Stimulated activated CD8-positive, alpha-beta memory T cell treated with anti-CD3 and anti-CD28 coated beads, Interleukin-15, amount 100 ng/mL, for 24 hours (primary cell): Measurements from ENCODE around the gene WNT10A.
"Not testable (repeated sequence)": the region's sequence is repeated elsewhere in the genome, so short reads cannot be mapped to it uniquely, and the experiment has no call there.

Source experiments
- DNase-seq: peaks from one replicate; pipeline ENCODE4 v3.0.0-alpha.2; 2020; ENCODE audit warnings: low read depth

The WNT10A gene

DNA sequence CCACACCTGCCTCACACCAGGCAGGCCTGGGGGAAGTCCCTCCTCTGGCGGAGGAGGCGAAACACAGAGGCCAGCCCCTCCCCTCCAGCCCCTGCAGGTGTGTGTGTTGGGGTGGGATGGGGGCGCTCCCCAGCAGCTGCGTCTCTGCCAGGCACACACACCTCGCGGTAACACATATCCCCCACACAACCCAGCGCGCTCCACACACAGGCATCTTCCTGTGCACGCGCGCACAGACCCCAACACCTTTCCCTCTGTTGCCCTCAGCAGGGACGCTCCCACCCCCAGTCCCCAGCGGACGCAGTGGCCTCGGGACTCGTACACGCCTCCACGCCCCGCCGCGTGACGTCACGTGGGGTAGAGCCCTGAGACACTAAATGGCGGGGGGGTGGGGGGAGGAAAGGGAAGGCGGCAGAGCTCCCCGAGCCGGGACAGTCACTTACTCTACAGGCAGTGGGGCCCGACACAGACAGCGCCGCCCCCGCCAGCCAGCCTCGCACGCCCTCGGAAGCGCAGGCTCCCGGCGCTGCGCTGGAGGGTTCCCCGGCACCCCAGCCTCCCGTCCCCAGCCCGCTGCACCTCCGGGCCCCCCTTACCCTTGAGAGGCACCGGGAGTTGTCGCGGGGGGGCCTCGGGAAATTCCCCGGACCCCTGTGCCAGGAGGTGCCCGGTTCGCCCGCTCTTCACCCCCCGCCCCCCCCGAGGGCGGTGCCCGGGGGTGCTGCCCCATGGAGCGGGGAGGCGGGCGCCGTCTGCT is at the start of gene WNT10A:
Gene WNT10A (plus strand): TSS at position 751 of the 757 bp plus-strand sequence. CDS start 144 bp downstream, outside the sequence.
- no peak for DNase-seq

DNA sequence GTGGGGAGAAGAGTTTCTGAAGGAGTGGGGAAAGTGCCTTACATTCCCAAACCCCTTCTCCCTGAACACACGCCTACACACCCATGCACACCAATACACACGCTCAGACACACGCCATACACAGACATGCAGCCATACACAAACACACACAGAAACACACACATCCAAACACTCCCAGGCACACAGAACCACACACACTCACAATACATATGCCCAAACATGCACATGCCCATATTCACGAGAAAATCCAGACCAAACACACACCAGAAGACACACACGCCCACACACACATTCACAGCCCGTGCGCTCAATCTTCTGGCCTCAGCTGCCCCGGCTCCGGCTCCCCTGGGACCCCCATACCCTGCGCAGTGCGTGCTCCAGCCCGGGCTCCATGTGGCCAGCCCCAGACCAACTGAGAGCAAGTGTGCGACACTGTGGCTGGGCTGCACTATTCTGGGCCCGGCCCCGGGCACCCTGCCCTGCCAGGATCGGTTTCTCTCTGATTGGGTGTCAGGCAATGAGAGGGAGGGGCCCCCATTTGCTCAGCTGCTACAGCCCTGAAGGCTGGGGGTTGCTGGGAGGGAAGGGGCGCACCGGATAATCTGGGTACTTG is 49.2 kb upstream of the WNT10A start, which contains the start of gene PRKAG3:
Gene PRKAG3 (minus strand): TSS at position 426 of the 613 bp plus-strand sequence.
- no peak for DNase-seq

DNA sequence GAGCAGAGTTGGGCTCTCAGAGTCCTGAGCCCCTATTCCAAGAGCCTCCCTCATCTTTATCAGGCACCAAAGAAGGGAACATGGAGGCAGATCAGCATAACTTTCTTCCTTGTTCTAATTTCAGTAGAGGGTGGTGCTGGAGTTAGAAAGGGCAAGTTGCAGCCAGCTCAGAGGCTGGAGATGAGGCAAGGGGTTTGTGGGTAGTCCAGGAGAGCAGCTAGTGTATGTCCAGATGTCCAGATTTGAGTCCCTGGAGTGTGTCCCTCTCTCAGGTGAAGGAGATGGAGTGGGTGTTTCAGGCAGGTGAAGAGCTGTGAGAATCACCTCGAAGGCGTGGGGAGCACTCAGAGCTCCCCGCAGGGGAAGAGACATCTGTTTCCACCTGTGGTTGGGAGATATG is 48.6 kb upstream of the WNT10A start:
- DNase-seq = no peak

DNA sequence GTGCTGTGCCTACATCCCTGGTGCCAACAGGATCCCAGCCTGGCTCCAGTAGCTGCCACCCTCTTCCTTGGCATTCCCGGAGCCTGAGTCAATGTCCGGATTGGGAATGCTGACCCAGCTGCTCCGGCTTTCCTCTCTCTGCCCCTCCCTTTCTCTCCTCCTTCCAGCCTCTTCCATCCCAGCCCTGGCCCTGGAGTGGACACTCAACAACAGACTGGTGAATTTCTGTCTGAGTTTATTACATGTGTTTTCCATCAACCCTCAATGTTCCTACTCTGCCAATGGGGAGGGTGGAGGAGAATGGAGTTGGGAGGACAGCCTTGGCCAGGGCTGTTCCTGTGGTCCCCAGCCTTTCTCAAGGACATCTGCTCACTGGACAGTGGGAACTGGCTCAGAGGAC is 48.1 kb upstream of the WNT10A start:
- DNase-seq = no peak

DNA sequence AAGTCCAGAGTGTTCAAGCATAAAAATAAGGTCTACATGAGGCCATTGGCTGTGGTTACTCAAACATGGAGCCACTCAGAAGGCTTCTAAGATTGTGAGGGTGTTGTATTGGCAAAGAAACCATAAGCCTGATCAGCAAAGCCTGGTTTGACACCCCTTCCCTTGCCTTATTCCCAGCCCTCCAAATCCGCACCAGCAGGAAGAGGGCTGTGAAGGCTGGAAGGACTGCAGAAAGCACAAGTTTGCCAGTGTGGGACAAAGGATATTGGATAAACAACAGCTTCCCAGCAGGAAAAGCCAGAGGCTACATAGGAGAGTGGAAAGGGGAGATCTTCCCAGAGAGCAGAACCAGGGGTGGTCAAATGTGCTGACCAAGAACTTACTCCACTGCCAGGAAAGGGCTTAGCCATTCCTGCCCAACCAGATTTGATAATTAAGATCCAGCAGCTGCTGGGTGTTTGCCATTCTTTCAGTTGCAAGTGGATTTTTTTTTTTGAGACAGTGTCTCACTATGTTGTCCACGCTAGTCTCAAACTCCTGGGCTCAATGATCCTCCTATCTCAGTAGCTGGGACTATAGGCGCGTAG is 47.5 kb upstream of the WNT10A start:
- no peak for DNase-seq

DNA sequence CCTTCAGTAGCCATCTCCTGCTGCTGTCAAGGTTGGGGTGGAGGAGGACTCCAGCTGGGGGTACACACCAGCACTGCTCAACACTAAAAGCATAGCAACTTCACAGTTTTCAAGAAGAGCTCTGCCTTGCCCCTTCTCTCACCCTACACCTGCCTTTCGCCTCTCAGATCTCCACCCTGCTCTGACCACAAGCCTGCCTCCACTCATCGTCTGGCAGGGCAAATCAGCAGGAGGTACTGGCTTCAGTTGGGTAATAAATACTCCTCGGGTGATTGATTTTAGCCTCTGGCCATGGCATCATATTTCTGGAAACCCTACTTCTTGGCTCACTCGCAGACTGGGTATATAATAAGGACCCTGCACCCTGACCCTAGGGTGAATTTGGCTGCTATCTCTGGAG is 46.0 kb upstream of the WNT10A start:
- no peak for DNase-seq

DNA sequence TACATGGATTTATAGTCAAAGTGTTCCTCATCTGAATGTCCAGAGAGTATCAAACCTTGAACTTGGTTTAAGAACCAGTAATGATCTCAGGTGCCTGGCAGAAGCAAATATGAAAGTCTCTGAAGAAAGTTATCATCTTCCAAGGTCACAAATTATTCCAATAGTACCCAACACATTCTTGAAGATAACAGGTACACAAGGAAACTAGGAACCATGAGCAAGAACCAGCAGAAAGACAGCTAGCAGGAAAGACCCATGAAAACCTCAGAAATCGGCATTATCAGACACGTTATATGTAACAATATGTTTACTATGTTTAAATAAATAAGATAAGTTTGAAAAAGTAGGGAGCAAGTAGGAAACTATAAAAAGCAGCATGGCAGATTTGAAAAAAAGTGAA is 43.2 kb upstream of the WNT10A start:
- DNase-seq = no peak

DNA sequence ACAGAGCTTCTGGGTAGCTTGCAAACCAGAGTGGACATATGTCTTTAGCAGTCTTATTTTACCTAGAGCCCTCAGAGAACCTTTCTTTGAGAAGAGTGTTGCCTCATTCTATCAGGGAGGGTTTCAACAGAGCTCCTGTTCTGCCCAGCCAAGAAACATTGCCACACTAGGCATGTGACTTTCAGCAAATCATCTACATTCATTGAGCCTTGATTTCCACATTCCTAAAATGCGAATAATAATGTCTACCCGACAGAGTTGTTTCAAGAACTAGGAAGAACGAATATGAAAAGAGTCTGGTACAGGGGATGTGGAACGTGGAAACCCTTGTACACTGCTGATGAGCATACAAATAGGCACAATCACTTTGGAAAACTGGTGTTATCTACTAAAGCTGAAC is 41.2 kb upstream of the WNT10A start:
- DNase-seq = no peak

DNA sequence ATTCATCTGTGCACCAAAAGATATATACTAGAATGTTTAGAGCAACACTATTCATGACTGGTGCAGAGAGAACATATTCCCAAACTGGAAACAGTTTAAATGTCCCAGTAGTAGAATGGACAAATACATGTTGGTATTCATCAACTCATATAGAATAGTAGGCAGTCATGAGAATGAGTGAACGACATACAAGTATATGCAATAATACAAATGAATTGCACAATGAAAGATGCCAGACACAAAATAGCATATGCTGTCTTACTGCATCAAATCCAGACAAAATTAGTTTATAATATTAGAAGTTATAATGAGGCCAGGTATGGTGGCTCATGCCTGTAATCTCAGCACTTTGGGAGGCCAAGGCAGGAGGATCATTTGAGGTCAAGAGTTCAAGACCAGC is 40.8 kb upstream of the WNT10A start:
- DNase-seq = no peak

DNA sequence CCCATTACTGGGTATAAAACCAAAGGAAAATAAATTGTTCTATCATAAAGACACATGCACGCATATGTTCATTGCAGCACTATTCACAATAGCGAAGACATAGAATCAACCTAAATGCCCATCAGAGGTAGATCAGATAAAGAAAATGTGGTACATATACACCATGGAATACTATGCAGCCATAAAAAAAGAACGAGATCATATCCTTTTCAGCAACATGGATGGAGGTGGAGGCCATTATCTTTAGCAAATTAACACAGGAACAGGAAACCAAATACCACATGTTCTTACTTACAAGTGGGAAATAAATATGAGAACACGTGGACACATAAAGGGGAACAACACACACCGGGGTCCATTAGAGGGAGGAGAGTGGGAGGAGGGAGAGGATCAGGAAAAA is 36.3 kb upstream of the WNT10A start:
- DNase-seq = not testable (repeated sequence)

DNA sequence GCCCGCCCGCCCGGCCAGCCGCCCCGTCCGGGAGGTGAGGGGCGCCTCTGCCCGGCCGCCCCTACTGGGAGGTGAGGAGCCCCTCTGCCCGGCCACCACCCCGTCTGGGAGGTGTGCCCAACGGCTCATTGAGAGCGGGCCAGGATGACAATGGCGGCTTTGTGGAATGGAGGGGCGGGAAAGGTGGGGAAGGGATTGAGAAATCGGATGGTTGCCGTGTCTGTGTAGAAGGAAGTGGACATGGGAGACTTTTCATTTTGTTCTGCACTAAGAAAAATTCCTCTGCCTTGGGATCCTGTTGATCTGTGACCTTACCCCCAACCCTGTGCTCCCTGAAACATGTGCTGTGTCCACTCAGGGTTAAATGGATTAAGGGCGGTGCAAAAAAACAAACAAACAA is 33.7 kb upstream of the WNT10A start:
- not testable (repeated sequence) for DNase-seq

DNA sequence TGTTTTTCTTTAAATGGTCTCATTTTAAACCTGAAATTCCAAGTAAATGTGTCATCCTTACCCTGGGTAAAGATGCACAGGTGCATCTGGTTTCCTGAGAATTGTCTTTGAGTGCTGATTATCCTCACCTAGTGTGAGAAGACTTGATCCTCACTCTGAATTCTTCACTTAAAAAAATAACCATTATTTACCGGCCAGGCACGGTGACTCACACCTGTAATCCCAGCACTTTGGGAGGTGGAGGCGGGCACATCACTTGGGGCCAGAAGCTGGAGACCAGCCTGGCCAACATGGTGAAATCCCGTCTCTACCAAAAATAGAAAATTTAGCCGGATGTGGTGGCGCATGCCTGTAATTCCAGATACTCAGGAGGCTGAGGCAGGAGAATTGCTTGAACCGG is 30.9 kb upstream of the WNT10A start:
- DNase-seq = no peak

DNA sequence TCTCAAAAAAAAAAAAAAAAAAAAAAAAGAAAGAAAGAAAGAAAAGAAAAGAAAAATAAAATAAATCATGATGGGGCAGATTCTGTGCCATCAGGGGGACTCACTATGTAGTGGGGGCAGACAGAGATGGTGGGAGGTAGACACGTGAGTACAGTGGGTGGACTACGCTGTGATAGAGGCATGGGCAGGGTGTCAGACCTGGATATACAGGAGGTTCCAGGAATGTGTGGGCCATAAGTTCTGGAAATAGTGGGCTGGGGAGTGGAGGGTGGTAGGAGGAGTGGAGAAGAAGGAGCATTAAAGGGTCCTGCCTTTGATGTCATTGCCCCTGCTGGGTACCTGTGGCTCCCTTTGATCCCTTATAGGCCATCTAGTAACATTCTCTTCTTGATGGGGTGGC is 29.9 kb upstream of the WNT10A start:
- no peak for DNase-seq

DNA sequence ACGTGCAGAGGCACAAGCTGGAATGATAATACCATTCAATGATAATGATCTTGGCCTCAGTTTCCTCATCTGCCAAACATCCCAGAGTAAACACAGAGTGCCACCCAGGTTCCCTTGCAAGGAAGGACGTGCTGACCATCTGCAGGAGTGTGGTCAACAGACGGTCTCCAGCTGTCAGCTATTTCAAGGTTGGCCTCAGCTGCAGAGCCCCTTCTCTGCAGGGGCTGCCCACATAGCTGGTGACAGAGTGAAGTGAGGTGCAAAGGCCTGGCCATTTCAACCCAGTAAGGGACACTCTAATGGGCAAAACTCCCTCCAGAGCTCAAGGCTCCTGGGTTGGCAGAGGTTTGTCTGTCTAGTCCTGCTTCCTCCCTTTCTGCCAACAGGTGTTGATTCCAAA is 29.4 kb upstream of the WNT10A start:
- no peak for DNase-seq

DNA sequence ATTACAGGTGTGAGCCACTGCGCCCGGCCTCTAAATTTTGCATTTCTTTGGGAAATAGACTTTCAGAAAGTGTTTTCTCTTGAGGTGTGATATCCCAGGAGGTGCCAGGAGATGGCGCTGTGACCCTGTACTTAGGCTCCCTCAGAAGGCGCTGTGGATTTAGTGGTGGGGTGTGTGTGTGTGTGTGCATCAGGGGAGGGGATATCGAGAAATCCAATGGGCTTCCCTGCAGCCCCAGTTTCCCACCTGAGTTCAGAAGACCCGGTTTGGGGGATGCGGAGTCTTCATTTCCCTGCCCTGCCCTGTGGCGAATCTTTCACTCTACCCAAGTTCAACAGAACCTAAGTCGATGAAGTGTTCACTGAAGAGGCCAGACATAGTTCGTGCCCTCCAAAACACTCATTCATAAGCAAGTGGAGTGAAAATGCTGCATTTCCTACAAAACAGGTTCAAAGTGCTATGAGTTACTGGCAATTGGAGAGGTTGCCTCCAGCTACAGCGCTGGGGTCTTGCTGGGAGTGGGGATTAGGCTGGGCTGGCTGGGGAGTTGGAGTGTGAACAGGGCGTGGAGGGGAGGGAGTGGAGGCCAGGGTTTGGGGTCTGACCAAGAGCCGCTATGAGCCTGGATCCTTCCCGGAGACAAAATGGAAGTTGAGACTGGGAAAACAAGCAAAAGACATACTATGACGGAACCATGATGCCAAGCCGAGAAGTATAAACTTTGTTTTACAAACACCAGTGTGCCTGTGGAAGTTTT is 27.6 kb upstream of the WNT10A start:
- peak; percentile 46 for DNase-seq

DNA sequence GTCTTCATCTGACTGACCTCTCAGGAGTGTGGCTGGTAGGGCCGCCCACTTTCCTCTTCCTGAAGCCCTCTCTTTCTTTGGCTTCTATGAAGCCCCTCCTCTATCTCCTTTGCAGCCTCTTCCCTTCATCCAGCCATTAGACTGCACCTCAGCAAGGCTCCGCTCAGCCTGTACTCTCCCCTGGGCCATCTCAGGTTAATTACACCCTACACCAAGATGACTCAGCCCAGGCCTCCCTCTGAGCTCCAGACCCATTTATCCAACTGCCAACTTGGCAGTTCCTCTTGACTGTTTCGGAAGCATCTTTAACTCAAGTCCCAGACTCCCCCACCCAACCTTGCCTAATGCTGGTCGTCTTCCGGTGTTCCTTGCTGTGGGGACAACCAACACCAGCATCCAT is 26.9 kb upstream of the WNT10A start:
- no peak for DNase-seq

DNA sequence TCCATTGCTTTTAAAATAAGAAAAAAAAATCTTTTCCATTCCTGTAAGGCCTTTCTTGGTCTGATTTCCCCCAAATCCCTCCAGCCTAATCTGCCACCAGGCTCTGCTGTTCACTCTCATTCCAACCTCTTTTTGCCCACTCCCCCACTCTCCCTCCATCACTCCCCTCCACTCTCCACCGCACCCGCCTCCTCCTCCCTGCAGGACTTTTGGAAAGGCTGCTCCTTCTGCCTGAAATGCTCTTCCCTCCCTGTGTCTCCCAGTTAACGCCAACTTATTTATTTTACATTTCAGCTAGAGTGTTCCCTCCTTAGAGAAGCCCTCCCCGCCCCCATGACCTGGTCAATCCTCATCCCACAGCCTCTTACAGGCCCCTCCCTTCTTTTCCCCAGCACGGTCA is 25.8 kb upstream of the WNT10A start:
- DNase-seq = no peak

DNA sequence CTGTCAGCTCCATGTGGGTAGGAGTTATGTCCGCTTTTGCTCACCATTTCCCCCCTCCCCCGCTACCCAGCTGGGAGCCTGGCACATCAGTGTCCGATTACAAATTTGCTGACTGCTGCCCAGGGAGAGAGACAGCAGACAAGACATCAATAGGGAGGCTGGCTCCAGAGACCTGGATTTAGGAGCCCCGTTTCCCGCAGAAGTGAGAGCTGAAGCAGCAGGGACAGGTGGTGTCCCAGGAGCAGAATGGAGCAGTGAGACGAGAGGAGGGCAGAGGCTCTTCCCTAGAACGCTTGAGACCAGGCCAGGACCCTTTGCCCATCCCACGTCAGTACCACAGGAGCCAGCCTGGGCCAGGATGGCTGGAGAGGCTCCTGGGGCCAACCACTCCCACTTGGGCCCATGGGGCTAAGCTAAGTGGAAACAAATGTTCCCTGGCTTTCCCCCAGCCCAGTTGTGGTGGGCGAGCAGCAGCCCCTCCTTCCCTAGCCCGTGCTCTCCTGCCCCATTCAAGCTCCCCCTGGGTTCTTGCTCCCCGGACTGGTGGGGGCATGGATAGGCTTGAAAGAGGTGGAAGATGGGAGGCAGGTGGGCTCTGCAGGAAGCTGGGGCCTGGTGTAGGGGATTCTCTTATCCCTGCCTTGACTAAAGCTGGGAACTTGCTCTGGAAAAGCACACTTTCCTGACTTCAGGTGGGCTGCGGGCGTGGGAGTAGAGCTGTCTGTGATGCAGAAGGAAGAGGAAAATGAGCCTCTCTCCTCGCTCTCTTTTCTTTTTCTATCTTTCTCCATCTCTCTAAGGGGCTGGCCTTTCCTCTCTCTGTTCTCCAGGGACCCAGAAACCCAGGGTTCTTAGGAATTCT is 25.1 kb upstream of the WNT10A start:
- no peak for DNase-seq

DNA sequence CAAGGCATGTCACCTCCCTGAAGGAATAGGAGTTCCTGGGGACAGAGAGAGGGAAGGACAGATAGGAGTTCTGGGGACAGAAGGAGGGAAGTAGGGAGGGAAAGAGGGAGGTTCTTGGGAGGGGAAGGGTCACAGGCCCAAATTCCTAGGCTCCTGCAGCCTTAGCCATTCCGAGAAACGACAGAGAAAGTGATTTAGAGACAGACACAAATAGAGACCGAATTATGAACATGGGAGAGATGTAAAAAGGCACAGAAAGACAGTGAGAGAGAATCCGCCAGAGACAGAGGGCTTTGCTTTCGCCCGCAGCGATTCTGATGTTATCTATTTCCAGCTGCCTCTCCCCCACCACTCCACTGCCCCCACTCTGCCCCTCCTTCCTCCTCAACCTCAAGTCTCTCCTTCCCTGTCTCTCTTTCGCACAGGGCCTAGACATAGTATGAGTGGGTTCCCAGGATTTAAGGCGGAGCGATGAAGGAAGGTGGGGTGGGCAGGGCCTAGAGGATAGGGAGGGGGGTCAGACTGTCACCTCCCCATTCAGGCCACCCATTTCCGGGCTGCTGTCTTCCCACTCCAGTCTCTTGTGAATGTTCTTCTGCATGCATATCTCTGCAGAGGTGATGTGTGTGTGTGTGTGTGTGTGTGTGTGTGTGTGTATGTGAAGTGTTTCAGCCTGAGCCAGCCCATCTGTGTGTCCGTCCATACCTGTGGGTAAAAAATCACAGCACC is 24.3 kb upstream of the WNT10A start:
- no peak for DNase-seq

DNA sequence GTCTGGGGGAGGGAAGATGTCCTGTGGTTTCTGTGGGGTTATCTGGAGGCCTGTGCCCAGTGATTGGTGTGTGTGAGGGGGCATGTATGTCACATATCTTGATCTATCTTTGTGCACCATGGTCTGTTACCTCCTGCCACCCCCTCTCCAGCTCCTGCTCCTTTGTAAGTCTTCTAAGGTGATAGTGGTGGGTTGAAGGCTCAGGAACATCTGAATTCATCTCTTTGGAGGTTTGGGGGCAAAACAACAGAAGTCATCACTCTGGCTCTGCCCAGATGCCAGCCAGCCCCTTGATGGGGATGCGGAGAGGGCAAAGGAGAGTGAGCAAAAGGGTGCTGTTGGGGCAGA is 23.8 kb upstream of the WNT10A start:
- DNase-seq = no peak
